ENCODE results near the gene AMOTL1.

The AMOTL1 gene

GRCh38 chr11:94768602-94769541 lies 716 bp downstream of the AMOTL1 start:
- Histone ChIP-seq H3K36me3 (ENCODE audit: control insufficient read depth, insufficient read depth, low read length) (no peaks in the 10 kb centered on the region), H3K4me3 (ENCODE audit: low read length) (peak overlapping the region; percentile 91), H3K79me2 (ENCODE audit: control insufficient read depth, insufficient read depth, low read length) (peaks cover 54% of the 10 kb centered on the region), H3K4me2 (ENCODE audit: low read length) (peak overlapping the region; percentile 72), H3K79me1 (ENCODE audit: low read length) (no peaks in the 10 kb centered on the region), H3K56ac (ENCODE audit: low read length) (peak overlapping the region; percentile 99), H3K27me3 (ENCODE audit: insufficient read depth, low read length, poor library complexity) (no peaks in the 10 kb centered on the region), H3K4ac (ENCODE audit: low read depth, low read length) (peak overlapping the region; percentile 95), H3K27ac (ENCODE audit: low read depth, low read length) (peak overlapping the region; percentile 90), H3K4me1 (ENCODE audit: control insufficient read depth, low read depth, low read length) (peaks cover 21% of the 10 kb centered on the region), H2BK120ac (ENCODE audit: low read depth, low read length) (peak overlapping the region; percentile 33), H2BK5ac (ENCODE audit: low read length) (peak overlapping the region; percentile 70), H3K23ac (ENCODE audit: low read length) (peak overlapping the region; percentile 26), H3K9ac (ENCODE audit: low read length) (peak overlapping the region; percentile 96), H2AK5ac (ENCODE audit: low read length) (no peak overlapping the region), H2BK15ac (replicated peaks; ENCODE audit: low read depth) (peak overlapping the region; percentile 47), H4K5ac (ENCODE audit: low read length) (no peak overlapping the region), H4K8ac (ENCODE audit: low read depth, low read length) (no peak overlapping the region), H3K18ac (ENCODE audit: low read length) (peak overlapping the region; percentile 99)
- no peak for DNase-seq
- no CpG with 5 or more reads among the region's 91 CpGs for WGBS (ENCODE audit: extremely low coverage, insufficient coverage, low lambda C conversion rate)

- H2BK120ac ChIP-seq (ENCODE audit: low read depth, low read length) = no peak overlapping the region
- no CpG with 5 or more reads among the region's 8 CpGs for WGBS (ENCODE audit: extremely low coverage, insufficient coverage, low lambda C conversion rate)
- H3K4me1 ChIP-seq (ENCODE audit: control insufficient read depth, low read depth, low read length) = peaks cover 20% of the 10 kb centered on the region
- peaks cover 64% of the 10 kb centered on the region for H3K79me2 ChIP-seq (ENCODE audit: control insufficient read depth, insufficient read depth, low read length)
- DNase-seq = no peak
- H3K36me3 ChIP-seq (ENCODE audit: control insufficient read depth, insufficient read depth, low read length) = no peaks in the 10 kb centered on the region
- no peaks in the 10 kb centered on the region for H3K27me3 ChIP-seq (ENCODE audit: insufficient read depth, low read length, poor library complexity)
- peak overlapping the region; percentile 96 for H3K9ac ChIP-seq (ENCODE audit: low read length)
- H4K5ac ChIP-seq (ENCODE audit: low read length) = no peak overlapping the region
- no peak overlapping the region for H4K8ac ChIP-seq (ENCODE audit: low read depth, low read length)
- no peak overlapping the region for H3K27ac ChIP-seq (ENCODE audit: low read depth, low read length)
- no peak overlapping the region for H2AK5ac ChIP-seq (ENCODE audit: low read length)
- H3K23ac ChIP-seq (ENCODE audit: low read length) = peak overlapping the region; percentile 39
- H3K79me1 ChIP-seq (ENCODE audit: low read length) = no peaks in the 10 kb centered on the region
- H3K56ac ChIP-seq (ENCODE audit: low read length) = peak overlapping the region; percentile 99
- peak overlapping the region; percentile 72 for H3K4me2 ChIP-seq (ENCODE audit: low read length)
- peak overlapping the region; percentile 85 for H3K4ac ChIP-seq (ENCODE audit: low read depth, low read length)
- H3K18ac ChIP-seq (ENCODE audit: low read length) = peak overlapping the region; percentile 99
- peak overlapping the region; percentile 51 for H2BK5ac ChIP-seq (ENCODE audit: low read length)
- H2BK15ac ChIP-seq (replicated peaks; ENCODE audit: low read depth) = peak overlapping the region; percentile 8
- peak overlapping the region; percentile 91 for H3K4me3 ChIP-seq (ENCODE audit: low read length)
Observed at GRCh38 chr11:94769880-94770279, 1.7 kb downstream of the AMOTL1 start.

DNA sequence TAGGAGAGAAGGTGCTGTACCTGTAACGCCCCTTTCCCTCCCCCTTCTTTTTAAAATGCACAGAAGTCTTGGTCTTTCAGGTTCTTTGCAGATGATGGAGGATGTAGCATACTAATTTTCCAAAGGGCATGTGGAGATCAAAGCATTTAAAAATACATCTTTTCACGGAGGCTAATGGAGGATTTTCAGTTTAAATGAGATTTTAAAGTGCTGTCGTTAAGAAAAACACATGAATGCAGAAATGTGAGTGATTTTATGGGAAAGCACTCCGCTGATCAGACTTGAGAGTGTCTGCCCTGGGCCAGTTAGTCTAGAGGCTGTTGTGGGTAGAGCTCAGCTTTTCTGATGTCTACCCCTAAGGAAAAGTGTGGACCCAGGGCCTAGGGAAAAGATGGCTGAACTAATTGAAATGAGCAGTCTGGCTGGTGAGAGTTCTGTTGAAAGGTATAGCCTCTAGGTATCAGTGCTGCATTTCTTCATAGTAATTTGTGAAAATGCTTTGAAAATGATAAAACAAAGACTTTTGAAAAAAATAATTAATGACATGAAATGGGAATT lies 2.5 kb downstream of the AMOTL1 start:
- no peak overlapping the region for H2BK5ac ChIP-seq (ENCODE audit: low read length)
- peak overlapping the region; percentile 45 for H3K56ac ChIP-seq (ENCODE audit: low read length)
- no peaks in the 10 kb centered on the region for H3K36me3 ChIP-seq (ENCODE audit: control insufficient read depth, insufficient read depth, low read length)
- H3K18ac ChIP-seq (ENCODE audit: low read length) = no peak overlapping the region
- H4K8ac ChIP-seq (ENCODE audit: low read depth, low read length) = no peak overlapping the region
- H3K4me3 ChIP-seq (ENCODE audit: low read length) = peak overlapping the region; percentile 19
- peaks cover 18% of the 10 kb centered on the region for H3K4me1 ChIP-seq (ENCODE audit: control insufficient read depth, low read depth, low read length)
- H3K27me3 ChIP-seq (ENCODE audit: insufficient read depth, low read length, poor library complexity) = no peaks in the 10 kb centered on the region
- no peak overlapping the region for H2AK5ac ChIP-seq (ENCODE audit: low read length)
- no peak overlapping the region for H4K5ac ChIP-seq (ENCODE audit: low read length)
- no peak for DNase-seq
- H3K79me1 ChIP-seq (ENCODE audit: low read length) = peaks cover 2% of the 10 kb centered on the region
- H3K27ac ChIP-seq (ENCODE audit: low read depth, low read length) = no peak overlapping the region
- peak overlapping the region; percentile 72 for H3K4me2 ChIP-seq (ENCODE audit: low read length)
- H3K79me2 ChIP-seq (ENCODE audit: control insufficient read depth, insufficient read depth, low read length) = peaks cover 71% of the 10 kb centered on the region
- H3K23ac ChIP-seq (ENCODE audit: low read length) = no peak overlapping the region
- no peak overlapping the region for H2BK120ac ChIP-seq (ENCODE audit: low read depth, low read length)
- WGBS (ENCODE audit: extremely low coverage, insufficient coverage, low lambda C conversion rate) = no CpG with 5 or more reads among the region's 4 CpGs
- H2BK15ac ChIP-seq (replicated peaks; ENCODE audit: low read depth) = no peak overlapping the region
- no peak overlapping the region for H3K4ac ChIP-seq (ENCODE audit: low read depth, low read length)
- H3K9ac ChIP-seq (ENCODE audit: low read length) = peak overlapping the region; percentile 96

DNA sequence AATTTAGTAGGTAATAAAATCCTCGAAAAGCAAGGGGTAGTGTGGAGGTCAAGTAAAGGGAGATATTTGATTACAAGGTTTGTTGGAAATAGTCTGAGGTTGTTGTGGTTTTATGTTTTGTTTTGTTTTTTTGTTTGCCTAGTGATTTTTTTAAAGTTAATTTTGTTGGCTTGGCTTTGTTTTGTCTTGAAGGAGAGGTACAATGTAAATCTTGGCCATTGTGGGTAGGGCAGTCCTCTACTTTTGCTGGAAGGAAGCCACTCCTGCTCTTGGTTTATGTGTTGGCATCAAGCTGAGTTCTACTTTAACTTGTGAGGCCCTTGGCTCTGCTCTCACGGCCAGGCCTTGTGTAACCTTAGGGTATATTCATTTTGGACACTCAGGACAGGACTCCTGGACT lies 3.2 kb downstream of the AMOTL1 start:
- peaks cover 78% of the 10 kb centered on the region for H3K79me2 ChIP-seq (ENCODE audit: control insufficient read depth, insufficient read depth, low read length)
- no peaks in the 10 kb centered on the region for H3K27me3 ChIP-seq (ENCODE audit: insufficient read depth, low read length, poor library complexity)
- peak overlapping the region; percentile 31 for H3K9ac ChIP-seq (ENCODE audit: low read length)
- H3K56ac ChIP-seq (ENCODE audit: low read length) = peak overlapping the region; percentile 26
- H2BK5ac ChIP-seq (ENCODE audit: low read length) = no peak overlapping the region
- no peak overlapping the region for H4K5ac ChIP-seq (ENCODE audit: low read length)
- no peaks in the 10 kb centered on the region for H3K36me3 ChIP-seq (ENCODE audit: control insufficient read depth, insufficient read depth, low read length)
- H3K27ac ChIP-seq (ENCODE audit: low read depth, low read length) = no peak overlapping the region
- no peak overlapping the region for H2AK5ac ChIP-seq (ENCODE audit: low read length)
- no peak overlapping the region for H2BK15ac ChIP-seq (replicated peaks; ENCODE audit: low read depth)
- H3K4me2 ChIP-seq (ENCODE audit: low read length) = peak overlapping the region; percentile 4
- DNase-seq = no peak
- no peak overlapping the region for H3K18ac ChIP-seq (ENCODE audit: low read length)
- H3K4me3 ChIP-seq (ENCODE audit: low read length) = no peak overlapping the region
- H3K79me1 ChIP-seq (ENCODE audit: low read length) = peaks cover 7% of the 10 kb centered on the region
- no CpG with 5 or more reads among the region's 2 CpGs for WGBS (ENCODE audit: extremely low coverage, insufficient coverage, low lambda C conversion rate)
- H3K4me1 ChIP-seq (ENCODE audit: control insufficient read depth, low read depth, low read length) = peaks cover 22% of the 10 kb centered on the region
- H3K23ac ChIP-seq (ENCODE audit: low read length) = no peak overlapping the region
- no peak overlapping the region for H4K8ac ChIP-seq (ENCODE audit: low read depth, low read length)
- H3K4ac ChIP-seq (ENCODE audit: low read depth, low read length) = no peak overlapping the region
- no peak overlapping the region for H2BK120ac ChIP-seq (ENCODE audit: low read depth, low read length)

- no peak overlapping the region for H2BK120ac ChIP-seq (ENCODE audit: low read depth, low read length)
- no peak overlapping the region for H3K23ac ChIP-seq (ENCODE audit: low read length)
- no peak overlapping the region for H4K5ac ChIP-seq (ENCODE audit: low read length)
- H4K8ac ChIP-seq (ENCODE audit: low read depth, low read length) = no peak overlapping the region
- no peak overlapping the region for H3K4ac ChIP-seq (ENCODE audit: low read depth, low read length)
- no peak overlapping the region for H2AK5ac ChIP-seq (ENCODE audit: low read length)
- no peak overlapping the region for H2BK5ac ChIP-seq (ENCODE audit: low read length)
- WGBS (ENCODE audit: extremely low coverage, insufficient coverage, low lambda C conversion rate) = no CpG with 5 or more reads among the region's 2 CpGs
- H2BK15ac ChIP-seq (replicated peaks; ENCODE audit: low read depth) = no peak overlapping the region
- peaks cover 7% of the 10 kb centered on the region for H3K79me1 ChIP-seq (ENCODE audit: low read length)
- no peaks in the 10 kb centered on the region for H3K36me3 ChIP-seq (ENCODE audit: control insufficient read depth, insufficient read depth, low read length)
- H3K18ac ChIP-seq (ENCODE audit: low read length) = no peak overlapping the region
- no peak overlapping the region for H3K9ac ChIP-seq (ENCODE audit: low read length)
- H3K4me3 ChIP-seq (ENCODE audit: low read length) = no peak overlapping the region
- H3K27me3 ChIP-seq (ENCODE audit: insufficient read depth, low read length, poor library complexity) = no peaks in the 10 kb centered on the region
- H3K27ac ChIP-seq (ENCODE audit: low read depth, low read length) = no peak overlapping the region
- H3K79me2 ChIP-seq (ENCODE audit: control insufficient read depth, insufficient read depth, low read length) = peaks cover 83% of the 10 kb centered on the region
- peaks cover 22% of the 10 kb centered on the region for H3K4me1 ChIP-seq (ENCODE audit: control insufficient read depth, low read depth, low read length)
- no peak overlapping the region for H3K56ac ChIP-seq (ENCODE audit: low read length)
- no peak for DNase-seq
- H3K4me2 ChIP-seq (ENCODE audit: low read length) = no peak overlapping the region
Observed at GRCh38 chr11:94771951-94772350, 3.8 kb downstream of the AMOTL1 start.

Measured in mesendoderm (in vitro differentiated cells).